Endothelial cell of hepatic sinusoid (primary cell): ENCODE results near the gene TMTC2.
"Not testable (repeated sequence)": the region's sequence is repeated elsewhere in the genome, so short reads cannot be mapped to it uniquely, and the experiment has no call there.

Experiments used
- in situ Hi-C: cut with HindIII; loops from 2 replicates; pipeline ENCODE4 v1.10.0; 2017; ENCODE audit warnings: low sequenced_read_pairs

TMTC2 gene

DNA sequence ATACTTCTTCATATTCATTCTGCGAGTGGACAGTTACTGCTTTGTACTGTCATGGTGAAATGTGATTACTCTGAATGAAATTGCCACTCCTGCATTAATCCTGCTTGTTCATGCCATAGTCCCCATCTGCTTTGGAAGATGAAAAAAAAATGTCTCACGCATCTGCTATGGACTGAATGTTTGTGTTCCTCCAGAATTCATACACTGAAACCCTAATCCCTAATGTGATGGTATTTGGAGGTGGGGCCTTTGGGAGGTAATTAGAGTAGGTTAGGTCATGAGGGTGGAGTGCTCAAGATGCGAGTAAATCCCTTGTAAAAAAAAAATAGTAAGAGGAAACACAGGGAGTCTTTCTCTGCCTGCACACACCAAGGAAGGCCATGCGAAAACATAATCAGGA lies 427.2 kb downstream of the TMTC2 start:
- in situ Hi-C loops, result no loop called here

DNA sequence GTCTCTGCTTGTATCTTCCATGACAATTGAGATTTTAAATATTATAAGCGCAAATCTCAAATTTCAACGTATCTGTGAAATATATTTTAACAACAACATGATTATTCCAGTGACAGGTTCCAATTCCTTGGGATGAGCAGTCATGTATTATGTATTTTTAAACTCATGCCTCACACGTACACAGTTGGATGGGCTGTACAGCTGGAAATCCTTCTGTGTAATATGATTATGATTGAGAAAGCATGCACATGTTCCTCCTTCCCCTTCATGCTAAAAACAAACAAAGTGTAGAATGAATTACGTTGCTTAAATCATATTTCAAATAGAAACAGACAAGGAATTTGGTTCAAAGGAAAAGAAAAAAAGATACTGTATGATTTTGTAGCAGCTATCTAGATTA lies 428.3 kb downstream of the TMTC2 start:
- in situ Hi-C loops, result no loop called here

DNA sequence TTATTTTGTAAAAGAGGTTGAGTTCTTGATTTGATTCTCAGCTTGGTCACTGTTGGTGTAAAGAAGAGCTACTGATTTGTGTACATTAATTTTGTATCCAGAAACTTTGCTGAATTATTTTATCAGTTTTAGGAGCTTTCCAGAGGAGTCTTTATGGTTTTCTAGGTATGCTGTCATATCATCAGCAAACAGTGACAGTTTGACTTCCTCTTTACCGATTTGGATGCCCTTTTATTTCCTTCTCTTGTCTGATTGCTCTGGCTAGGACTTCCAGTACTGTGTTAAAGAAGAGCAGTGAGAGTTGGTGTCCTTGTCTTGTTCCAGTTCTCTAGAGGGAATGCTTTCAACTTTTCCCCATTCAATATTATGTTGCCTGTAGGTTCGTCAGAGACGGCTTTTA lies 431.2 kb downstream of the TMTC2 start:
- in situ Hi-C loops, result not testable (repeated sequence)

DNA sequence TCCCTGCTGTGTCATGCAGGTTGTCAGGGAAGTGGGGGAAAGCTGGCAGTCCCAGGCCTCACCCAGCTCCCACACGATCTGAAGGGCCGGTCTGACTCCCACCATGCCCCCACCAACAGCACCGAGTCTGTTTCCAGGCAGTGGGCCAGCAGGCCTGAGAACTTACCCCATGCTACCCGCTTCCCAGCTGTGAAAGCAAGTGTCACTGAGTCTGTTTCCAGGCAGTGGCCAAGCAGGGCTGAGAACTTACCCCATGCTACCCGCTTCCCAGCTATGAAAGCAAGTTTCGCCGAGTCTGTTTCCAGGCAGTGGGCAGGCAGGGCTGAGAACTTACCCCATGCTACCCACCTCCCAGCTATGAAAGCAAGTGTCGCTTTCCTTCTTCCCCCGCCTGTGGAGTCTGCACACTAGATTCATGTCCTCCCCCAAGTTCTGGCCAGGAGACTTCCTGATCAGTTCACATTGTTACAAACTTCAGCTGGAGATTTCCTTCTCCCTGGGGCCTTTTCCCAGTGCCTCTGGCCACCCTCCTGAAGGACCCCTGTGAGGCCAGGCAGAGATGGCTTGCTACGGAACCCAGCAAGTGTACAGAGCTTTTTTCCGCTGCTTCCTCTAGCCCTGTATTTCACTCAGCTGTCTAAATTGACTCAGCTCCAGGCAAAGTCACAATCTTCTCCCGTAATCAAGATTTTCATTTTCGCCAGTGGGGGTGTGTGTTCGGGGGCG lies 435.4 kb downstream of the TMTC2 start:
- in situ Hi-C loops, result no loop called here

DNA sequence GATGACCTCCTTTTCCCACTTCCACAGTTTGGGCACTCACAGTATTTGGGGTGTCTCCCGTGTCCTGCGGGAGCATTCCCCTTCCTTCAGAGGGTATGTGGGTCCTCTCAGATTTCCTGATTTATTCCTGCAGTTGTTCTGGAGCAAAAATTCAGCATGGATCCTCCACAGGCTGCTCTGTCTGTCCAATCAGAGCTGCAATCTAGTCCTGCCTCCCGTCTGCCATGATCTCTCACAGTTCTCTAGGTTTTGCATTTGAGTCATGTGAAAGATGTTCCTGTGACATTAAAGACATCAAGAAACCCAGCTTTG lies 435.9 kb downstream of the TMTC2 start:
- in situ Hi-C loops, result no loop called here

DNA sequence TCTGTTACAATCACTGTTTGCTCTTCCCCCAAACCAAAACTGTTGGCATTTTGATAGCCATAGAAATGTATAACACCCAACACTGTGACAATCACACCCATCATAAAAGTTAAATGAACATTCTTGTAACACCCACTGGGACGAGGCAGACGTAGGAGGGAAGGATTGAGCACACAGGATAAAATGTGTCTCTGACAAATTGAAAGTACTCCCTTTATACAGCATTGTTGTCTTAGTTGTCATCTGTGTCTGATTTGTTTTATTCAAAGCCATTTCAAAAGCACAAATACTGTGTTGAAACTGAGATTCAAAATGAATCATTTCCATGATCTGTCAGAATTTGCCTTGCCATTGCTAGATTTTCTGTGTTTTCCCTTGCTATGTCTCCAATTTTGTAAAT lies 436.3 kb downstream of the TMTC2 start:
- in situ Hi-C loops, result no loop called here

DNA sequence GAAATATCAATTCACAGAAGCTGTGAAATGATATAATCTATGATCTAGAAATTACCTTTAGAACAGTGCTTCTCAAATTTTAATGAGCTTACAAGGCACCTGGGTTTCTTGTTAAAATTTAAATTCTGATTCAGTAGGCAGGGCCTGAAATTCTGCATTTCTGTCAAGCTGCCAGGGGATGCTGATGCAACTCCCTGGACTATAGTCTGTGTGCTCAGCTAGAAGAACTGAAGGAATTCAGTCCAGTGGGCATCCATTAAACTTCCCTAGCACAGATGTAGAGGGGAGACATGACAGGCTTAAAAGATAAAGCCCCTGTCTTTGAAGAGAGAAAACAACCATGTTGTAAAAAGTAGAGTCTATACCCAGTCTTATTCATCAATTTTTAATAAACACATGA lies 441.8 kb downstream of the TMTC2 start:
- in situ Hi-C loops, result no loop called here

DNA sequence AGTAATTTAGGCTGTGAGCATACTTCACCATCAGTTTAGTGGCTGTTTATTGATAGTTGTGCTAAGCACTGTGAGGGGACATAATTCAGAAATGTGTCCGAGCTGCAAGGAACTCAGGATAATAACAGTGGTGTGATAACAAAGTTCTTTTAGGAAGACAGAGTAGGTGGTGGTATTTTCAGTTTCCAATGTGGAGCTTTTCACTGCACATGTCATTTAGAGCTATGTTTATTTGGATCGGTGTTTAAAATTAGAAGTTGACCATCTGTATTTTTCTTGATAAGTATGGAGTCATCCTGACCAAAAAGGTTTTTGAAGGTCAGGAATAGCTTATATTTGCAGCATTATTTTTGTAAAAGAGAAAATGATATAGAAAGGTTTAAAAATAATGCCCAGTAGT lies 443.5 kb downstream of the TMTC2 start:
- in situ Hi-C loops, result loop anchor here (5.0 kb wide), 1 partner anchor 38 kb away; no protein-coding TSS in a partner anchor

DNA sequence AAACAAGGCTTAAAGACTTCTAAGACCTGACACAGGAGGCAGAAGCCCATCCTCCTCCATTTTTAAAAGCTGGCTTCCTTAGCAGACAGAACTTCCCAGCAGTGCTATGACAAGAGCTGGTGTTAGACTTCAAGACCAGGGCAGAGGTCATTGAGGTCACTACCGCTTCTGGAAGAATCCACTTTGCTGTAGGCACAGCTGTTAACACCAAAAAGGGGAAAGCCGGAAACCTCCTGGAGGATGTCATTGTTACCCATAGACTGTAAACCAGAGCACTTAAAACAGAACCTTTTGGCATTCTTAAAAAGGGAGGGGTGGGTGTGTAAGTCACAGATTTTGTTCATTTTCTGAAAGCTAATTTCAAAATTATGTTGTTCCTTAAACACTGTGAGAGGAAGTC lies 445.7 kb downstream of the TMTC2 start:
- in situ Hi-C loops, result loop anchor here (5.0 kb wide), 1 partner anchor 40 kb away; no protein-coding TSS in a partner anchor

DNA sequence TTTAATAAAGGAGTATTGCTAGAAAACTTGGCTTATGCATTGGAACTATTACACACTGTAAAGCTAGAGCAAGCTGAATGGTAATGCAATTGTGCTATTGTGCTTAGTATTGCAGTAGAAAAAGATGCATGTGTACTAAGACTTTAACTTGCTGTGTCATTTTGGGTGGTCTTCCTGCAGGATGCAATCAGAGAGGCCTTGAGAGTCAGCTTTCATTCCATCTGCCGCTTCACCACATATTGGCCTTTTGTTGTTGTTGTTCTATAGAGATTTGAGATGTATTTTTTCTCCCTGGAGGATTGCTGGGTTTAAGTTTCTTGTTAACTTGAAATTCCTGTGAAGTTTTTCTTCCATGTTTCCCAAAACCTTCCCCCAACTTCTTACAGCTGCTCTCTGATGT lies 449.7 kb downstream of the TMTC2 start:
- in situ Hi-C loops, result no loop called here

DNA sequence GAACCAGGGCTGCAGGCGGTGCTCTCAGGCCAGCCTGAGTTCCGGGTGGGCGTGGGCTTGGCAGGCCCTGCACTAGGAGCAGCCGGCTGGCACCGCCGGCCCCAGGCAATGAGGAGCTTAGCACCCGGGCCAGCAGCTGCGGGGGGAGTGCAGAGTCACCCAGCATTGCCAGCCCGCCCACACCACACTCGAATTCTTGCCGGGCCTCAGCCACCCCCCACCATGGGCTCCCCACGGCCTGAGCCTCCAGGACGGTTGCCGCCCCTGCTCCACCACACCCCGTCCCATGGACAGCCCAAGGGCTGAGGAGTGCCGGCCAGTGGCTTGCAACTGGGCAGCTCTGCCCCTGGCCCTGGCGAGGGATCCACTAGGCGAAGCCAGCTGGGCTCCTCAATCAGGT lies 453.4 kb downstream of the TMTC2 start:
- in situ Hi-C loops, result no loop called here

DNA sequence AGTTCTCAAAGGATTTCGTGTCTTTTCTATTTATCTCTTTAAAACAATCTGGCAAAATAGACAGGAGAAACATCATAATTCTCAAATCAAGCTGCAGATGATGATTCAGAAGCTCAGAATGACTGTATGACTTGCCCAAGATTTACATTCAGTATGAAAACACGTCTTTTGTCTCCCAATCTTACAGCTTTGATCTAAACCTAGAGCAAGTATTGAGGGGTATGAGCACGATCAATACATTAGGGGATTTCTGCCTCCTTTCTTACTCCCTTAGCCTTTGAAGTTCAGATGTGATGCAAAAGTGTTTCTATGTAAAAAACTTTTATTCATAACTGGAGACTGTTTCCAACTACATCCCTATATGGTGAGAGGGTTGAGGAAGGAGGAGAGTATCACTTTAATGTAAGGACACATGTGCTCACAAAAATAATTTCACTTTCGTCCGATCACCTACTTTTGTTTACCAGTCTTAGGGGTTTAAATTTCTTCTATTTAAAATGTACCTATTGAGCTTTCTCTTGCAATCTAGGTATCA lies 454.8 kb downstream of the TMTC2 start:
- in situ Hi-C loops, result no loop called here

DNA sequence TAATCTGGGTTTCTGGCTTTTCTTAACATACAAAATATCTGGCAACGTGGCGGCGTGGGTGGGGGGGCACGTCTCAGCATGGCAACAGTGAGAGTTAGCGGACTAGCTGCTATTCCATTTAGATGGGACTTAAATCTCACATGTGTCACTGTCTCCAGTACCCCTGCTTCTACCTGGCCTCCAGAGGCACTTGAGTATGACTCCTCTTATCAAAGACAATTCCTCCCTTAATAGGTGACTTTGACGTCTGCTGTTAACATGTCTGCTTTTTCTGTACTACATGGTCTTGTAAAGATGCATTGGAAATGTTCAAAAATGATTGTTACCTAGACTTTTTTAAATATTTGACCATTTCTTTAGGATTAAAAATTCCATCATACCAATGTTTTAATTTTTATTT lies 456.2 kb downstream of the TMTC2 start:
- in situ Hi-C loops, result no loop called here

DNA sequence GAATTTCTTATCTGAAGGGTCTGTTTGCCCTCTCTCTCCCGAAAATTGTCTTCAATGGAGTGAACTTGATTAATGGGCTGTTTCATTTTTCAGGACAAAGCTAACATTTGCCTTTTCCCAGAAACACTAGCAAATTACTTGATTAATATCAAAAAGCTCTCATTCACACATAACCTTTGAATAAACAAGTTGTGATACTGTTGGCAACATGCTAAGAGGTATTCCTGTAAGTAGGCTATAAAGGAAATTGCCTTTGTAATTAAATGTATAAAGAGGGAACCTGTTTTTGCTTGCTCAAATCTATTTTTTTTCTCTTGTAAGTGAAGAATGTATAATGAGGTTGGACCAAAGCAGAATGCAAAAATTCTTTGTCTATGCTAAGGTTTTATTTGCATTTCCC lies 457.2 kb downstream of the TMTC2 start:
- in situ Hi-C loops, result no loop called here

DNA sequence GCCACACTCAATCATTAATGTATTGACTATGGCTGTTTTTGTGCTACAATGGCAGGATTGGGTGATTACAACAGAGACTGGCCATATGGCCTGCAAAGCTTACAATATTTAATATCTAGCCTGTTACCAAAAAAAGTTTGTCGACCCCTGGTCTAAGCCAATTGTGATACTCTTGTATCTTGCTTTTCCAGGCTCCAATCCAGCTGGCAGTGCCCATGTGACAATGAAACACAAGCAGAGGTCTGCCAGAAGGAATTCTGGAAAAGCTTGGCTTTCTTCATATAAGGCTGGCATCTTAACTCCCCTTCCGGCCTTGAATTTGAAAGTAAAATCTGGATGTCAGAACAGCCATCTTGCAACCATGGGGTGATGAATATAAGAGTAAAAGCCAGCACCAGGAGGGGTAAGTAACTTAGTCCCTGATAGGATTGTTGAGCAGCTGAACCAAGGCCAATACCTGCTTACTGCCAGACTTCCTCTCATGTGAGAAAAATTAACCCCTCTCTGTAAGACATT lies 458.7 kb downstream of the TMTC2 start:
- in situ Hi-C loops, result no loop called here

DNA sequence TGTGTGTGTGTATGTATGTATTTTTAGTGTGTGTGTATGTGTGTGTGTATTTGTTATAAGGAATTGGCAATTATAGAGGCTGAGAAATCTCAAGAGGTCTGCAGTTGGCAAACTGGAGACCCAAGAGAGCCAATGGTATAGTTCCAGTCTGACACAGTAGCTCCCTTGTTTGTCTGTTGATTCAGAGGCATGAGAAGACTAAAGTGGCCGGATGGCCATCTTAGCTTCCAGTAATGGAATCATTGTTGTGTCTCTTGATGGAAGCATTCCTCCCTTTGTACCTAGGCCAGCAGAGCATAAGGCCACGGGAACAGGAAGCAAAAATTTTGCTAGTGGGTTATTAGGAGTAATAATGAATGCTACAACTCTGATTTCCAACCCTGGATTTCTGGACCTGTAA lies 460.6 kb downstream of the TMTC2 start:
- in situ Hi-C loops, result no loop called here

DNA sequence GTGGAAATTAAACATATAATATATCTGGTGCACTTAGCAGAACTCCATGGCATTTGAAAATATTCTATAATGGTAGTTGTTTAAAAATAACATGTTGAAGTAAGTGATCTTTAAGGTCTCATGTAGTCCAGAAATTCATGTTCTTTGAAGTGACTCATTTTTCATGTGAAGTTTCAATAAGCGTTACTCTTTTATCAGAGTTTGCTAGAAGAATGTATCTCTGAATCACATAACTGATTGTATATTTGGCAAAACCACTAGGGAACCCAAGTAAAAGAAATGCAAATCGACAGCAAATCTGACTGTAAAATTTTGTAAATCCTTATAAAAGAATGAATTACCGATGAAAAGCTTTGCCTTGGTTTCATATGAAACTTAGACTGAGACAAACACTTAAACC lies 463.3 kb downstream of the TMTC2 start:
- in situ Hi-C loops, result no loop called here

DNA sequence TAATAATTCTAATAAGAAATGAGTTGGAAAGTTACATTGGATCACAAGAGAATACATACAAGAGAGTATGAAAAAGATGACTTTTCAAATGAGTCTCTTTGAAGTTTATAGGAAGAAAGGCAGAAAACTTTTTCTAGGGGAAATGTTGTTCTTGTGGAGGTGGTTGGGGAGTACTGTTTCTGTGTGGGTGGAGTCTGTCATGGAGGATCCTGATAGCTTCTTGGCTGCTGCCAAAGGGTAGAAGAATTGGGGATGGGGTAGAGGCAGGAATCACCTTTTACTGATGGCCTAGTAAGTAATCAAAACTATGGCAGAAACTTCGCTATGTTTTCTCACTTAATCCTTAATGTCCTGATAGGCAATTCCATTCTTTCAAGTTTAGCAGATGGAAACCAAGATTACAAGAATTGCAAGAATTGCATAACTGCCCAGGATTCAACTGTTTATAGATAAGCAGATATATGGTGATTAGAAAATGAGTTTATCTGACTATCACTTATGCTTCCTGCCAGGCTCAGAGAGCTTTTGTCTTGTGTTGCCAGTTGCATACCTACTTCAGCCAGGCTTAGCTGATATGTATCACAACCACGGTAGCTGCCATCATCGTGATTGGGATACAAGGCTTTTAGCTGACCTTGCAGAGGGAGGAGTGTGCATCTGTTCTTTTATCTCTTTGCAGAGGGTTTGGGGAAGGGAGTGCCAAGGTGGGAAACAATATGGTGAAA lies 463.9 kb downstream of the TMTC2 start:
- in situ Hi-C loops, result no loop called here

DNA sequence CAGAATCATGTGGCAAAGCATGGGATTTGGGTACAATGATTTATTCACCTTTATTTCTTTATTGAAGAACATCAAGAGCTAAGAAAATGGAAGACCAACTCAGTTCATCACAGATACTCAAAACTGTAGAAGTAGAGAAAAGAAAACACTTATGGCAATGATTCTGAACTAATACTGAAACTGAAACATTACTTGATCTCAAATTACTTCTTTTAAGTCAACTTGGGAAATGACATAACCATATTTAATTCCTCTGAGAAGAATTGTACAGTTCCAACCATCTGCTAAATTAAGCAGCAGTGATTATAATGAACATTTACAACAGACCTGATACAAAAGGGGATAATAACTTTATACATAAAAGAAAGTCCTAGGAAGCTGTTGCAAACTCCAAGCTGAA lies 466.5 kb downstream of the TMTC2 start:
- in situ Hi-C loops, result no loop called here

DNA sequence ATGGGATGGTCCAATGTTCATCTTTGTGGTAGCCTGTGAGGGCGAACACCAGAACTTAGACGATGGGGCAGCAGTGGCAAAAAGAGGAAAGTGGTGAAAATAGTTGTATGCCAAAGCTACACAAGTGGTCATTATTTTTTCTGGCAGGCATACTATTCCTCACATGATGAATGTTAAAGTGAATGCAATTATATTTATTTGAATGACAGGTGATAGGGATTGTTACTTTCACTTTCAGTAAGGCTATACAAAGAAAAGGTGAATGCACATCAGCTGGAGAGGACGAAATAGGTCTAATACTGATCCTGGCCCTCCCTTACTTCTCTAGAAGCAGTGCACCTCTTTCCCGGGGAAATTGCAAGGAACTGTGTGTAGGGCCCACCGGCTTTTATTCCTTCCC lies 470.1 kb downstream of the TMTC2 start:
- in situ Hi-C loops, result no loop called here

DNA sequence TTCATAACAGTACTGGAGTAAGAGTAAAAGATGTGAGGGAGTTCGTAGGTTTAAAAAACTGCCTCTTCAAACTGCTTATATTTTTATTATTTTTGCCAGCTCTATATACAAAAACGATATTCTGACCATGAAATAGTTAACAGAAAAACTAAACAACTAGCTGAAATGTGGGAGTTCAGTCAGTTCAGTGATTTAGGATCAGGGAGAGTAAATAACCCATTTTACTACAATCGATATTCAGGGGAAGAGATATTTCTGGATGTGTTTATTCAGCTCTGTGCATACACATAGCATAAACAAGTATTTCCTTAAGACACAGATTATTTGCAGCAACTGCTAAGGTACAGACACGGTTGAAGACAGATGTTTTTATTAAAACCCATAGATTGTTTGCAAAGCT lies 470.9 kb downstream of the TMTC2 start:
- in situ Hi-C loops, result no loop called here

DNA sequence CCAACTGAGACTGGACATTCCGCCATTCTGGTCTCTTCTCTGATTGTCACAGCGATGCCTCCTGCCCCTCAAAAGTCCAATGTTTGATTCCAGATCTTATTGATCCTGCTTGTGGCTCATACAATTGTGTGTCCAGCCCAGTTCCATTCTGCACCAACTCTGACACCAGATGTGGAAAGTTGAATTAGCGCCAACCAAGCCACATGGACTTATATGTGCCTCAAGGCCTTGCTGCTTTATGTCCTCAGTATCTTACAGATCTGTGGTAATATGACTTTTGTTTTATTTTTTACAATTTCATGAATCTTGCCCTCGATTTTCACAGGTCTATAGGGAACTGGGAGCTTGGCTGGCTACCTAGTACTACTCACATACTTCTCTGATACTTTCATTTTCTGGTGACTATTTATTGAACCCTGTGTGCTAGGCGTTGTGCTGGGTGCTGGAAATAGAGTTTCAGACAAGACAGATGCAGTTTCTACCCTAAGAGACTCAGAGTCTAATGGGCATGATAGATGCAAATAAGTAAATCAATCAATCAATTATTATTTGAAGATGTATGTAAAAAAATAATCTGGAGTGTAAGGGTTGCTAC lies 472.0 kb downstream of the TMTC2 start:
- in situ Hi-C loops, result no loop called here
